Neural cell (in vitro differentiated cells): Measurements from ENCODE around the gene DAPK2. TPM values are rescaled to one million over a fixed set of nuclear protein-coding genes. Genes with fewer than 3 reads are reported as not detected.
"Not testable (repeated sequence)": the region's sequence is repeated elsewhere in the genome, so short reads cannot be mapped to it uniquely, and the experiment has no call there.

Experiments used
- H2AFZ ChIP-seq: fragments of 200-600, 300-800 bp; sonication (generic), shearing (Covaris generic); 2 replicates; pipeline ENCODE4 v1.6.0; 2014; ENCODE audit warnings: low read depth, mild to moderate bottlenecking, antibody characterized with exemption, low read length, moderate library complexity
- H3F3A ChIP-seq: fragments of 200-600 bp; shearing (Covaris generic); 2 replicates; pipeline ENCODE4 v1.6.1; 2016; ENCODE audit warnings: mild to moderate bottlenecking, moderate library complexity, mixed read lengths, antibody characterized with exemption, low read length; ENCODE audit not compliant: insufficient read depth, poor library complexity, severe bottlenecking
- H3K27ac ChIP-seq: fragments of 200-600, 300-800 bp; sonication (generic), shearing (Covaris generic); 2 replicates; pipeline ENCODE4 v1.5.1; 2014; ENCODE audit warnings: mild to moderate bottlenecking, low read length, moderate library complexity
- H3K27me3 ChIP-seq: fragments of 300-800, 200-600 bp; sonication (generic), shearing (Covaris generic); 2 replicates; pipeline ENCODE4 v1.6.0; 2014; ENCODE audit warnings: mild to moderate bottlenecking, low read depth, low read length, moderate library complexity; ENCODE audit not compliant: insufficient read depth
- H3K36me3 ChIP-seq: fragments of 300-800, 200-600 bp; sonication (generic), shearing (Covaris generic); 2 replicates; pipeline ENCODE4 v1.5.1; 2014; ENCODE audit warnings: mild to moderate bottlenecking, antibody characterized with exemption, low read length, moderate library complexity; ENCODE audit not compliant: insufficient read depth
- H3K4me2 ChIP-seq: fragments of 300-800, 200-600 bp; sonication (generic), shearing (Covaris generic); 2 replicates; pipeline ENCODE4 v1.6.0; 2014; ENCODE audit warnings: mild to moderate bottlenecking, low read length
- H3K4me3 ChIP-seq: fragments of 300-800, 200-600 bp; sonication (generic), shearing (Covaris generic); 2 replicates; pipeline ENCODE4 v1.5.1; 2014; ENCODE audit warnings: mild to moderate bottlenecking, low read length, moderate library complexity
- H3K79me2 ChIP-seq: fragments of 200-600 bp; shearing (Covaris generic); replicated peaks from 2 replicates; pipeline ENCODE4 v1.6.0; 2014; ENCODE audit warnings: mild to moderate bottlenecking, low read length, moderate library complexity; ENCODE audit not compliant: insufficient read depth
- H3K9ac ChIP-seq: fragments of 300-800, 200-600 bp; sonication (generic), shearing (Covaris generic); 2 replicates; pipeline ENCODE4 v1.6.1; 2016; ENCODE audit warnings: mild to moderate bottlenecking, low read length, mixed read lengths
- H3K9me2 ChIP-seq: fragments of 200-600 bp; shearing (Covaris generic); 2 replicates; pipeline ENCODE4 v1.6.1; 2016; ENCODE audit warnings: mild to moderate bottlenecking, low read length, mixed read lengths; ENCODE audit not compliant: insufficient read depth
- H3K9me3 ChIP-seq: fragments of 200-600, 300-800 bp; sonication (generic), shearing (Covaris generic); 2 replicates; pipeline ENCODE4 v1.6.1; 2016; ENCODE audit warnings: mild to moderate bottlenecking, mixed run types, low read length, moderate library complexity, mixed read lengths
- H4K20me1 ChIP-seq: fragments of 200-600 bp; shearing (Covaris generic); 2 replicates; pipeline ENCODE4 v1.6.1; 2016; ENCODE audit warnings: mild to moderate bottlenecking, mixed run types; ENCODE audit not compliant: insufficient read depth
- CTCF ChIP-seq: fragments of 450-650 bp; IDR thresholded peaks from 2 replicates; pipeline ENCODE4 v1.5.1; 2014; ENCODE audit warnings: antibody characterized with exemption, mild to moderate bottlenecking, moderate library complexity; ENCODE audit not compliant: poor library complexity, severe bottlenecking
- EP300 ChIP-seq: fragments of 450-650 bp; conservative IDR thresholded peaks from 2 replicates; pipeline ENCODE4 v1.6.1; 2014; ENCODE audit warnings: antibody characterized with exemption, mild to moderate bottlenecking, moderate library complexity; ENCODE audit not compliant: poor library complexity, severe bottlenecking
- EZH2 ChIP-seq: fragments of 200-600, 300-800 bp; shearing (Covaris generic), sonication (generic); IDR thresholded peaks from 2 replicates; pipeline ENCODE4 v1.6.1; 2014; ENCODE audit warnings: antibody characterized with exemption, low read length, borderline replicate concordance, mild to moderate bottlenecking; ENCODE audit not compliant: insufficient read depth, poor library complexity, severe bottlenecking
- MXI1 ChIP-seq: fragments of 450-650 bp; conservative IDR thresholded peaks from 2 replicates; pipeline ENCODE4 v1.6.1; 2014; ENCODE audit warnings: antibody characterized with exemption, mild to moderate bottlenecking; ENCODE audit not compliant: poor library complexity, severe bottlenecking
- POLR2AphosphoS5 ChIP-seq: IDR thresholded peaks from 2 replicates; pipeline ENCODE4 v1.6.1; 2012
- RAD21 ChIP-seq: fragments of 450-650 bp; conservative IDR thresholded peaks from 2 replicates; pipeline ENCODE4 v1.6.1; 2014; ENCODE audit warnings: antibody characterized with exemption, mild to moderate bottlenecking, moderate library complexity
- REST ChIP-seq: IDR thresholded peaks from 2 replicates; pipeline ENCODE4 v1.6.1; 2012; ENCODE audit warnings: borderline replicate concordance
- SMC3 ChIP-seq: fragments of 450-650 bp; conservative IDR thresholded peaks from 2 replicates; pipeline ENCODE4 v1.6.1; 2014; ENCODE audit warnings: antibody characterized with exemption, mild to moderate bottlenecking, moderate library complexity; ENCODE audit not compliant: poor library complexity
- TAF1 ChIP-seq: IDR thresholded peaks from 2 replicates; pipeline ENCODE4 v1.6.1; 2012; ENCODE audit warnings: low read depth
- polyA plus RNA-seq: library from polyadenylated mRNA; depleted of rRNA; stranded (reverse); fragments of >200 nt; gene quantifications from 2 replicates; pipeline ENCODE4 v1.2.3, GENCODE V29; 2014

DAPK2 gene
- polyA plus RNA-seq, 1 donor from 2014 or later = 0.78 TPM

GRCh38 chr15:64066451-64066850 lies 20.2 kb upstream of the DAPK2 start:
- Histone ChIP-seq H3K4me3 (no peak overlapping the region), H3K4me2 (no peak overlapping the region), H3K9me2 (no peaks in the 10 kb centered on the region), H3K9me3 (no peaks in the 10 kb centered on the region), H3K27ac (no peak overlapping the region), H2AFZ (no peak overlapping the region), H3K36me3 (no peaks in the 10 kb centered on the region), H3K9ac (no peak overlapping the region), H3K79me2 (no peaks in the 10 kb centered on the region), H3K27me3 (no peaks in the 10 kb centered on the region), H4K20me1 (no peaks in the 10 kb centered on the region), H3F3A (no peaks in the 10 kb centered on the region)
- TF ChIP-seq EP300 (no peak), TAF1 (no peak), SMC3 (no peak), CTCF (no peak), RAD21 (no peak), EZH2 (no peak)

GRCh38 chr15:64060716-64061115 lies 14.4 kb upstream of the DAPK2 start:
- Histone ChIP-seq H3K9me2 (no peaks in the 10 kb centered on the region), H3K4me3 (no peak overlapping the region), H3K27me3 (no peaks in the 10 kb centered on the region), H3F3A (no peaks in the 10 kb centered on the region), H3K27ac (no peak overlapping the region), H3K4me2 (no peak overlapping the region), H3K9me3 (no peaks in the 10 kb centered on the region), H3K36me3 (no peaks in the 10 kb centered on the region), H3K9ac (no peak overlapping the region), H3K79me2 (no peaks in the 10 kb centered on the region), H4K20me1 (no peaks in the 10 kb centered on the region), H2AFZ (no peak overlapping the region)
- TF ChIP-seq EZH2 (no peak), REST (no peak), EP300 (no peak), SMC3 (no peak), MXI1 (no peak), TAF1 (no peak), POLR2AphosphoS5 (no peak), RAD21 (no peak), CTCF (no peak)

- not testable (repeated sequence) for H2AFZ ChIP-seq, H3F3A ChIP-seq
These were observed 12.8 kb upstream of the DAPK2 start for GRCh38 chr15:64059104-64059503.

More at GRCh38 chr15:64059104-64059503, 12.8 kb upstream of the DAPK2 start:
- not testable (repeated sequence) for H3K79me2 ChIP-seq, H3K9me2 ChIP-seq, H3K27me3 ChIP-seq, H3K36me3 ChIP-seq, H3K4me3 ChIP-seq, H3K9ac ChIP-seq, H4K20me1 ChIP-seq, H3K4me2 ChIP-seq, H3K9me3 ChIP-seq, H3K27ac ChIP-seq
